OCI-LY1 (cell line): ENCODE results near the gene TRPM1.

ENCODE experiments used
- H2AFZ ChIP-seq: fragments of 200-600 bp; sonication (generic), shearing (Covaris generic); 2 replicates; pipeline ENCODE4 v1.6.0; 2014; ENCODE audit warnings: antibody characterized with exemption, mild to moderate bottlenecking, low read length
- H3F3A ChIP-seq: fragments of 200-600 bp; sonication (generic), shearing (Covaris generic); 2 replicates; pipeline ENCODE4 v1.6.0; 2014; ENCODE audit warnings: mild to moderate bottlenecking, antibody characterized with exemption, low read length, moderate library complexity; ENCODE audit not compliant: insufficient read depth
- H3K27ac ChIP-seq: fragments of 200-600 bp; sonication (generic); 2 replicates; pipeline ENCODE4 v1.5.1; 2014; ENCODE audit warnings: low read length, mixed run types, mild to moderate bottlenecking, low read depth; ENCODE audit not compliant: poor library complexity, severe bottlenecking
- H3K27me3 ChIP-seq: fragments of 200-600 bp; sonication (generic); 2 replicates; pipeline ENCODE4 v1.6.0; 2014; ENCODE audit warnings: antibody characterized with exemption, mild to moderate bottlenecking, low read length, moderate library complexity; ENCODE audit not compliant: insufficient read depth
- H3K36me3 ChIP-seq: fragments of 200-600 bp; sonication (generic); 2 replicates; pipeline ENCODE4 v1.6.1; 2014; ENCODE audit warnings: mild to moderate bottlenecking, antibody characterized with exemption, low read length, moderate library complexity, mixed read lengths; ENCODE audit not compliant: insufficient read depth
- H3K4me1 ChIP-seq: fragments of 200-600 bp; sonication (generic); 2 replicates; pipeline ENCODE4 v1.5.1; 2014; ENCODE audit warnings: mild to moderate bottlenecking, low read length, moderate library complexity; ENCODE audit not compliant: insufficient read depth, severe bottlenecking
- H3K4me2 ChIP-seq: fragments of 200-600 bp; sonication (generic), shearing (Covaris generic); 2 replicates; pipeline ENCODE4 v1.6.1; 2014; ENCODE audit warnings: low read length
- H3K4me3 ChIP-seq: fragments of 200-600 bp; sonication (generic); 2 replicates; pipeline ENCODE4 v1.5.1; 2014; ENCODE audit warnings: low read length, low read depth, mild to moderate bottlenecking, mixed read lengths; ENCODE audit not compliant: poor library complexity, severe bottlenecking
- H3K79me2 ChIP-seq: fragments of 200-600 bp; shearing (Covaris generic); 2 replicates; pipeline ENCODE4 v1.6.1; 2016; ENCODE audit warnings: mixed run types, low read length, mixed read lengths; ENCODE audit not compliant: insufficient read depth
- H3K9ac ChIP-seq: fragments of 200-600 bp; sonication (generic), shearing (Covaris generic); 2 replicates; pipeline ENCODE4 v1.6.1; 2014; ENCODE audit warnings: mild to moderate bottlenecking, low read length, mixed read lengths
- H3K9me2 ChIP-seq: fragments of 200-600 bp; sonication (generic), shearing (Covaris generic); 2 replicates; pipeline ENCODE4 v1.6.1; 2014; ENCODE audit warnings: low read depth, mild to moderate bottlenecking, low read length, mixed read lengths
- H3K9me3 ChIP-seq: fragments of 200-600 bp; shearing (Covaris generic); 2 replicates; pipeline ENCODE4 v1.6.1; 2014; ENCODE audit warnings: low read length, mixed read lengths
- H4K20me1 ChIP-seq: fragments of 200-600 bp; sonication (generic), shearing (Covaris generic); 2 replicates; pipeline ENCODE4 v1.6.0; 2016; ENCODE audit warnings: mild to moderate bottlenecking, low read length; ENCODE audit not compliant: insufficient read depth
- EZH2 ChIP-seq: fragments of 200-600 bp; sonication (generic), shearing (Covaris generic); IDR thresholded peaks from 2 replicates; pipeline ENCODE4 v1.8.0; 2017; ENCODE audit warnings: borderline replicate concordance, mixed run types, mild to moderate bottlenecking, antibody characterized with exemption, low read length, moderate library complexity, mixed read lengths
- TF ChIP-seq, protein P1 (sequence below): fragments of 200-600 bp; sonication (generic), shearing (Covaris generic); IDR thresholded peaks from 2 replicates; pipeline ENCODE4 v1.5.1; 2017; ENCODE audit warnings: mild to moderate bottlenecking, antibody characterized with exemption, low read length, moderate library complexity, mixed read lengths

Gene TRPM1

DNA sequence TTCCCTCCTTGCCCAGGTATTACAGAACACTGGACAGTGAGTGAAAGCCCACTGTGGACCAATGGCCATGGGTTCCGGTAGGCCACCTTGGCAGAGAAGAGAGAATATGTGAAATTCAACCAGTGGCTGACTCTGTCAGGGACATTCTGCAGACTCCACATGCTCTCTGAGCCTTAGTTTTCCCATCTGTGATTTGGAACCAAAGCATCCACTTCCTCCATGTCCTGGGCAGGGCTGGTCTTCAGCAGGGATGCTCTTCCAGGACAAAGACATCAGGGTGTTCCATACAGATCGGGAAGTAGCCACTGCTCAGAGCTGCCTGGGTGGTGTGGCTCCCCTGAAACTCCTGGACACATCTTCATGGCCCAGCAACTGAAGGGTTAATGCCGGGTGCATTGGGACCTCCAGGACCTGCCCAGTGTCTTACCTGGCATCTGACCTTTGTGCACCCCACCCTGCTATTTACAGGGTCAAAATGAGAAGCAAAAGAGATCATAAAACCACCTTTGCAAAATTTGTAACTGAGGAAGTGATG is 28.3 kb upstream of the TRPM1 start:
- no peaks in the 10 kb centered on the region for H3K27me3 ChIP-seq
- H3F3A ChIP-seq, result no peaks in the 10 kb centered on the region
- no peak overlapping the region for H3K9ac ChIP-seq
- H3K4me1 ChIP-seq, result no peaks in the 10 kb centered on the region
- no peak overlapping the region for H3K4me2 ChIP-seq
- no peak overlapping the region for H3K27ac ChIP-seq
- TF ChIP-seq, protein P1, sequence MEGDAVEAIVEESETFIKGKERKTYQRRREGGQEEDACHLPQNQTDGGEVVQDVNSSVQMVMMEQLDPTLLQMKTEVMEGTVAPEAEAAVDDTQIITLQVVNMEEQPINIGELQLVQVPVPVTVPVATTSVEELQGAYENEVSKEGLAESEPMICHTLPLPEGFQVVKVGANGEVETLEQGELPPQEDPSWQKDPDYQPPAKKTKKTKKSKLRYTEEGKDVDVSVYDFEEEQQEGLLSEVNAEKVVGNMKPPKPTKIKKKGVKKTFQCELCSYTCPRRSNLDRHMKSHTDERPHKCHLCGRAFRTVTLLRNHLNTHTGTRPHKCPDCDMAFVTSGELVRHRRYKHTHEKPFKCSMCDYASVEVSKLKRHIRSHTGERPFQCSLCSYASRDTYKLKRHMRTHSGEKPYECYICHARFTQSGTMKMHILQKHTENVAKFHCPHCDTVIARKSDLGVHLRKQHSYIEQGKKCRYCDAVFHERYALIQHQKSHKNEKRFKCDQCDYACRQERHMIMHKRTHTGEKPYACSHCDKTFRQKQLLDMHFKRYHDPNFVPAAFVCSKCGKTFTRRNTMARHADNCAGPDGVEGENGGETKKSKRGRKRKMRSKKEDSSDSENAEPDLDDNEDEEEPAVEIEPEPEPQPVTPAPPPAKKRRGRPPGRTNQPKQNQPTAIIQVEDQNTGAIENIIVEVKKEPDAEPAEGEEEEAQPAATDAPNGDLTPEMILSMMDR, result no peak
- no peak for TF ChIP-seq EZH2
- H3K9me3 ChIP-seq, result no peaks in the 10 kb centered on the region
- no peaks in the 10 kb centered on the region for H3K9me2 ChIP-seq
- no peak overlapping the region for H2AFZ ChIP-seq
- H3K36me3 ChIP-seq, result no peaks in the 10 kb centered on the region
- no peak overlapping the region for H3K4me3 ChIP-seq
- no peaks in the 10 kb centered on the region for H4K20me1 ChIP-seq
- H3K79me2 ChIP-seq, result no peaks in the 10 kb centered on the region

DNA sequence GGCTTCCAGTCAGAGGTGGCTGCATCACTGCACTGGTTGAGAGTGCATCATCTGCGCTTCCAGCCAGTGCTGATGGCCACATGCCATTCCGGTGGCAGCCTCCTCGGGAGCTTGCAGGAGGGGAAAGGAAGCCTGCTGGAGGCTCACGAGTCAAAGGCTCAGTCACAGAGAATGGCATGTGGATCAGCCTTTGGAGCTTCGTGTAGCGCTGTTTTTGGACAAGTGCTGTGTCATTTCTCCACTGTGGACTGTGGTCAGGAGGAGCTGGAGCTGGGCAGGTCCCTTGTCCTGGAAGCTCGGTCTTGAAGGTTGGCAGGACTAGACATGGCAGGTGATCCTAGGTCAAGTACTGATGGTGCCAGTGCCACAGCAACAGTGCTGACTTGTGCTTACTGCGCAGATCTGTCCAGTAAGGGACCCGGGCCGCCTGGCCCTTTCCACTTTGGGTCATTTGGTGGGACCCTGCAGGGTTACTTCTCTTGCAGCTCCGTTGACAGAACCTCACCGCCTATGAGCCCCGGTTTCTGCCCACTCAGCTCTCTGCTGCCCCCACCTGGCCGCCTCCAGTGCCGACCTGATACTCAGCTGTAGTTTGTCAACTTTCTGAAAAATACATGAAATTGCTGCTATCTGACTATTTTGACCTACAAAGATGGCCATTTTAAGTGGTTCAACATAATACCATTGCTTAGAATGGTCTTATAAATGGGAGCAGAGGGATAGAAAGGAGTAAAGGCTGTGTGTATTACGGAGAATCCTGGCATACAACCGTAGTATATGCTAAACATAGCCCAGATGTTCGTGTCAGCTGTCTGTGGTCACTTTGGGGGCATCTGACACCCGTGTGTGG is 27.6 kb upstream of the TRPM1 start:
- H3K9ac ChIP-seq, result no peak overlapping the region
- H3K36me3 ChIP-seq, result no peaks in the 10 kb centered on the region
- H3K79me2 ChIP-seq, result no peaks in the 10 kb centered on the region
- H3K4me3 ChIP-seq, result no peak overlapping the region
- H4K20me1 ChIP-seq, result no peaks in the 10 kb centered on the region
- H3K9me3 ChIP-seq, result no peaks in the 10 kb centered on the region
- H3K27me3 ChIP-seq, result no peaks in the 10 kb centered on the region
- no peak overlapping the region for H2AFZ ChIP-seq
- no peaks in the 10 kb centered on the region for H3K9me2 ChIP-seq
- no peak overlapping the region for H3K4me2 ChIP-seq
- TF ChIP-seq, protein P1, result peak; percentile 97
- no peak for TF ChIP-seq EZH2
- H3F3A ChIP-seq, result no peaks in the 10 kb centered on the region
- no peaks in the 10 kb centered on the region for H3K4me1 ChIP-seq
- no peak overlapping the region for H3K27ac ChIP-seq

DNA sequence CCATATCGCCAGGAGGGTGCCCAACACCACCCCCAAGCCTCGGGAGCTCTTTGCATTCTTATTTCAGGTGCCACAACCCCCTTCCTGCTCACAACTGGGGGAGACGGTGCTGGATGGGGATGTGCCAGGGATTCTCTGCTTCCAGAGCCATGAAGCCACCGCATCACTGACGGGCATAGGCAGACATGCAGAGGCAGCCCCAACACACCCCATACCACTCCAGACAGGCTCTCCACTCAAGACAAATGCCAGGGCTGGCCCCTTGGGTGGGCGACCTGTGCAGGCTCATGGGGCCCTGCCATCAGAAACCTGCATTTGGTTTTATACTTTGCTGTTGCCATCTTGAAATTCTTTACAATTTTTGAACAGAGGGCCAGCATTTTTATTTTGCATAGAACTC is 27.0 kb upstream of the TRPM1 start:
- Histone ChIP-seq H3K27ac (no peak overlapping the region), H3K9me2 (no peaks in the 10 kb centered on the region), H2AFZ (no peak overlapping the region), H3K36me3 (no peaks in the 10 kb centered on the region), H4K20me1 (no peaks in the 10 kb centered on the region), H3K79me2 (no peaks in the 10 kb centered on the region), H3F3A (no peaks in the 10 kb centered on the region), H3K4me2 (no peak overlapping the region), H3K4me3 (no peak overlapping the region), H3K27me3 (no peaks in the 10 kb centered on the region), H3K4me1 (no peaks in the 10 kb centered on the region), H3K9ac (no peak overlapping the region), H3K9me3 (no peaks in the 10 kb centered on the region)
- TF ChIP-seq EZH2, result no peak
- TF ChIP-seq, protein P1, result no peak
